Suppressor macrophage treated with lipopolysaccharide for 4 hours (primary cell): ENCODE measurements around the gene HOATZ.

ENCODE experiments used
- DNase-seq: peaks from one replicate; pipeline ENCODE4 v3.0.0-alpha.2; 2020

Gene HOATZ

DNA sequence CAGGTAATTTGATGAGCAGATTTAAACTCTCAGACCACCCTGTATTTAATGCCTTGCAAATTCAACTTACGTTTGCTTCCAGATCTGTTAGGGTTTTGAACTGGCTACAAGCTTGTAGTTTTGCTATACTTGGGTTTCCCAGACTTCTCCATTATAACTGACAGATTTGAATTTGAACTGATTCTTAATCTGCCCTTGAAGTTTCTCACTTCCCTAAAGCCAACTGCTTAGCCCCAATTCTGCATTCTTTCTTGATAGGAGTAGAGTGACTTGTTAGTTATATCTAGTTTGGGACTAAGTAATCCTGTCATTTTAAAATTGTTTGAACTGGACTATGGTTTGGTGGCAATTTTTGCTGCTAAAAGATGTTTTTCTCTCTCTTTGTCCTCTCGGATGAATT is 35.7 kb downstream of the HOATZ start:
- DNase-seq = no peak

DNA sequence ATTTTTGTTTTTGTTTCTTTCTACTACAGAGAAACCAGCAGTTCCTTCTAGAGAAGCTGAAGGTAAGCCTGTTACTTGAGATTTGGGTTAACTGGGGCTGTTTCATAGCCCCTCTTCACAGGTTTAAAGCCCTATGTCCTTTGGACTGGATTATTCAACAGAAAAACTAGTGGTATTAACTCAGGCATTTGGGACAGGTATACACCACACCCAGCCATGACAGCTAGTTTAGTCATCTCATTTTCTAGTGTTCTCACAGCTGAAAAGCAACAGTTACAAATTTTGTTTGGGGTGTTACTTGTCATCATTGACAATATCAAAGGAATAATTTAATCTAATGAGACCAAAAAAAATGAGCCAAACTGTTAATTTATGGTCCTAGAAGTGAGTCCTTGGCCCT is 40.0 kb downstream of the HOATZ start:
- DNase-seq = no peak

DNA sequence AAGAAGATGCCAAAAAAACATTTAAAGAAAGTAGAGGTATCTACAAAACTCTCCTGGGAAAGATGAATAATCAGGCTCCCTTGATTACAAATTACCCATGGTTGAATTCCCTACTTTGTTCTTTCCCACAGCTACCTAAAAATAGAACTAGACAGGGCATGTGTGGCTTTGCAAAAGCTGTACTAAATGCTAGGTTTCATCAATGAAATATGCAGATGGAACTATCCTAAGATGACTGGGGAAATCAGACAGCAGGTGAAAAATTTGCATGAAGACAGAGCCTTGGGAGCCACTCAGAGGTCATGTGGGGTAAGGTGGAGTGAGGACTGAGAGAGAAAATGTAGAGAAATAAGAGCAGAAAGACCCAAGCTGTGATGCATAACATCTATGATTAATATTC is 40.7 kb downstream of the HOATZ start:
- no peak for DNase-seq

DNA sequence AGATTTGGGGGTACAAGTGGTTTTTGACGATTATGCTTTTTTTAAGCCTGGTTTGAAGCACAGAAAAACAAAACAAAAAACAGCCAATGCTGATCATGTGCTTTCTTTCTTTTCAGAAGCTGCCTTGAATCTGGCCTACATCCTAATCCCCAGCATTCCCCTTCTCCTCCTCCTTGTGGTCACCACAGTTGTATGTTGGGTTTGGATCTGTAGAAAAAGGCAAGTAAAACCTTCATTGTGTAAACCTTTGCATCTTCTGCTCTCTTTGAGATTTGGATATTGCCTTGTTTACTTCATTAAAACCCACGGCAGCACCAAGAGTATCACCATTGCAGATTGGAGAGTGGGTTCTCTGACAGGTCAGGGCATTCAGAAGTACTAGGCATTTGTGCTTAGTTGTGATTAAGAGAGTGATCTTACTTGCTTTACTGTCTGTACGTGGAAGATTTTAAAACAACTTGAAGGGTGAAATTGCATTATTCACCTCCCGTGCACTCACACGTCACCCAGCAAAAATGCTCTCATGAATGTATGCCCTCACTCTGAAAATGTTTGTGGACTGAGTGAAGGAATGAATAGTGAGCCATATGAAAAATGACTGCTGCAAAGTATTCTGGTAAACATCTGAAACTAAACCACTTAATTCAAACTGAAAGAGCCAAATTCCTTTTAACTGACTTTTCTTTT is 43.0 kb downstream of the HOATZ start:
- DNase-seq = no peak

DNA sequence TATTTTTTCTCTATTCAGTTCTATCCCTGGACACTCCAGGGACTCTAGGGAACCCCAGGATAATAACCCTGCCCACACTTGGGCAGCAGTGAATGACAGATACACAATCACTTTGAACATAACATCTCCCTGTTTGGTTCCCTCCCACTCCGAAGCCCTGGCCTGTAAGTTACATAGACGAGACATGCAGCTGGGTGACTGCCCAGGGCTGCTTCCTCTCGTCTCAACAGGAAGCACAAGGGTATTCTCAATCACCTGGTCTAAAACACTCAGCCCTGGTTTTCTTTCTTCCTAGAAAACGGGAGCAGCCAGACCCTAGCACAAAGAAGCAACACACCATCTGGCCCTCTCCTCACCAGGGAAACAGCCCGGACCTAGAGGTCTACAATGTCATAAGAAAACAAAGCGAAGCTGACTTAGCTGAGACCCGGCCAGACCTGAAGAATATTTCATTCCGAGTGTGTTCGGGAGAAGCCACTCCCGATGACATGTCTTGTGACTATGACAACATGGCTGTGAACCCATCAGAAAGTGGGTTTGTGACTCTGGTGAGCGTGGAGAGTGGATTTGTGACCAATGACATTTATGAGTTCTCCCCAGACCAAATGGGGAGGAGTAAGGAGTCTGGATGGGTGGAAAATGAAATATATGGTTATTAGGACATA is 45.4 kb downstream of the HOATZ start:
- no peak for DNase-seq

DNA sequence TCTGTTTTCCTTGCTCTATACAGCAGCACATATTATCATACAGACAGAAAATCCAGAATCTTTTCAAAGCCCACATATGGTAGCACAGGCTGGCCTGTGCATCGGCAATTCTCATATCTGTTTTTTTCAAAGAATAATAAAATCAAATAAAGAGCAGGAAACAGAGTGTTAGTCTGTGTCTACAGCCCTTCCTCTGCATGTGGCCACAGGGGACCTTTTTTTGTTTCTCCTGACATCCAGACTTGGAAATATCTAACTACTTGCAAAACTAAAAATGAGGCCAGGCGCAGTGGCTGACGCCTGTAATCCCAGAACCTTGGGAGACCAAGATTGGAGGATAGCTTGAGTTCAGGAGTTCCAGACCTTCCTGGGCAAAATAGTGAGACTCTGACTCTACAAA is 46.2 kb downstream of the HOATZ start:
- no peak for DNase-seq

DNA sequence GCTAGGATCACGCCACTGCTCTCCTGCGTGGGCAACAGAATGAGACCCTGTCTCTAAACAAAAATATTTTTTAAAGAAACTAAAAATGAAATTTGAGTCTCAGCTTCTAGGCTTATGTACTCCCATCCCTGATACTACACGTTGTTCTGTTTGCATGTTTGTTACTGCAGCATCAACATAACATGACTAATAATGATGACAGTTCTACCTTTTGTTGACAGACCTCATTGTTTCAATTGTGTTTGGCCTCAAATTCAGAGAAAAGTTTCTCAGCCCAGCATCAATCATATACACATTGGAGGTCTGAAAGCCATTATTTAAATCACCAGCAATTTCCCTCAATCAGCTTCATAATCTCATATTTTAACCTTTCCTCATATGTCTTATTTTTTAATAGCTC is 46.7 kb downstream of the HOATZ start:
- DNase-seq = no peak

DNA sequence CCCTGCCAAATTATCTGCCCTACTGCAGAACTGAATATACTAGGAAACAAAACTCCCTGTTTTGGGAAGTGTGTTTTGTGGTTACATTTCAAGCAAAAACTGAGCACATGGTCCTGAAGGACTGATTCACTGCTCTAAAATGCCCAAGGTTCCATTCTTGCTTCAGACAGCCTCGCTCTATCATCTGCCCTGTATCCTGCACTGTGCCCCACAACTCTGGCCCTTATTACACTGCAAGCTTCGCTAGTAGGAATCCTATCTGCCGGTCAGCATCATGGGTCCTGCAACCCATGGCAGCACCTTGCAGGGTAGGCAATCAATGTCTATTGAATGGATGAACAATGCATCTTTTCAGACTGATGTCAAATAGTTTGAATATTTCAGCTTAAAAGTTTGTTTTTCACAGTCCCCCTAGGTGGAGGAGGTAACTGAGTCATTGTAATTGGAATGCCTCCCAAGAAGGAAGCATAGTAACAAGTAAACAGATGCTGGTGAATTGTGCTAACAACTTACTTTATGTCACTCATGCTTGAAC is 47.3 kb downstream of the HOATZ start:
- DNase-seq = peak; percentile 17

DNA sequence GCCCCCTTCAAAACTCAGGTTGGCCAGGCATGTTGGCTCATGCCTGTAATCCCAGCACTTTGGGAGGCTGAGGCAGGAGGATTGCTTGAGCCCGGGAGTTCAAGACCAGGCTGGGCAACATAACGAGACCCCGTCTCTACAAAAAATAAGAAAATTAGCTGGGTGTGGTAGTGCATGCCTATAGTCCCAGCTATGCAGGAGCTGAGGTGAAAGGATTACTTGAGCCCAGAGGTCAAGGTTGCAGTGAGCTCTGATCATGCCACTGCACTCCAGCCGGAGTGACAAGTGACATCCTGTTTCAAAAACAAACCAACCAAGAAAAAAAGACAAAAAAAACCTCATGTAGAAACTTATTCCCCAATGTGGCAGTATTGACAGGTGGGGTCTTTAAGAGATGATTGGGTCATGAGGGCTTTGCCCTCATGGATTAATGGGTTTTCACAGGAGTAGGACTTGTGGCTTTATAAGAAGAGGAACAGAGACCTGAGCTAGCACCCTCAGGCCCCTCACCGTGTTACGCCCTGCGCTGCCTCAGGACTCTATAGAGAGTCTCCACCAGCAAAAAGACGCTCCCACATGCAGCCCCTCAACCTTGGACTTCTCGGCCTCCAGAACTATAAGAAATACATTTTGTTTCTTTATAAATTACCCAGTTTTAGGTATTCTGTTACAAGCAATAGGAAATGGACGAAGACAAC is 48.3 kb downstream of the HOATZ start:
- DNase-seq = no peak

DNA sequence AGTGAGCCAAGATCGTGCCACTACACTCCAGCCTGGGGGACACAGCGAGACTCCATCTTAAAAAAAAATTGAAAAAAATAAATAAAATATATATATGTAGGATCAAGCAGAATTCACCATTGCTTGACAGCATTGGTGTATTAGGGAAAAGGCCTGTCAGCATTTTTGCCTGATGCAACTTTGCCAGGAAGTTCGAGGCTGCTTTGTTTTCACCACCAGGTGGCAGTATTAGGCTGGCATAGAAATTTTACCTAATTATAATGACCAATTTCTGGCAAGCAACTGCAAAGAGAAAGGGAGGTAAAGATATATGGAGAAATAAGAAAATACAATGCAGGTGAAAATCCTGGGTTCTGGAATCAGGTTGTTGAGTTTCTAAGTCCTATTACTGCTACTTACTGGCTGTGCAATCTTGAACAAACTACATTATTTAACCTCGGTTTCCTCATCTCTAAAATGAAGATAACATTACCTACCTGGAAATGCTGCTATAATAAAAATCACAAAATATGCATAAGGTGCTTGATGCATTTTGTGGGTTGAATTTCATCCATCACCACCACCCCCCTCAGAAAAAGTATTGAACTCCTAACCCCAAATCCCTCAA is 50.6 kb downstream of the HOATZ start:
- DNase-seq = peak; percentile 88

DNA sequence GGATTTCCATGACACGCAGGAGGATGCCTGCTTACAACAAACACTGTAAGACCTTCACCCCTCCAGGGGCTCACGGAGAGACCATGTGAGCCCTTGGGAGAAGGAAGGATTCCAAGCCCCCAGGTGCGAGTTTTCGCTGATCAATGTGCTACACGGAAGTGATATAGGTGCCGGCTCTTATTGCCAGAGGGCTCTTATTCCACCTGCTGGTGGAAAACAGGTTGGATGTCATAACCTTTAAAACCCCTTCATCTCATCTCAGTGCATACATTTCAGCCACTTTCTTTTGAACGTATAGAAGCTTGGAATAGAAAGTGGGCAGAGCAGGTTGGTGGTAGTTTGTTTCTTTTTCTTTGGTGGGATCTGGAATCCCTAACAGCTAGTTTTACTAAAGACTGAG is 51.7 kb downstream of the HOATZ start:
- DNase-seq = no peak

DNA sequence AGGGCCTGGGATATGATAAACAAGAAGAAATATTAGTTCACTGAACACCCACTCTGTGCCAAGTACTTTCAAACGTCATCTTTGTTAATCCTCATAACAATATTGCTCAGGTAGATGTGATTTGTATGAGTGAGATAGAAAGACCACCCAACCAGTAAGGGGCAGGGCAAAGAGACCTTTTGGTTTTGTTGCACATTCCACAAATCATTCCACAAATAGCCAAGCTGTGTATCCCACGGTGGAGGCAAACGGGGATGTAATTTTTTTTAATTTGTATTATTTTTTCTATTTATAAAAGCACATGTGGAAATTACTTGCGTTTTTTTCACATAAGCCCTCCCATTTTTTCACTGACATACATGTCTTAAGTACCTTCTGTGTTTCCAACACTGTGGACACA is 54.9 kb downstream of the HOATZ start:
- no peak for DNase-seq

DNA sequence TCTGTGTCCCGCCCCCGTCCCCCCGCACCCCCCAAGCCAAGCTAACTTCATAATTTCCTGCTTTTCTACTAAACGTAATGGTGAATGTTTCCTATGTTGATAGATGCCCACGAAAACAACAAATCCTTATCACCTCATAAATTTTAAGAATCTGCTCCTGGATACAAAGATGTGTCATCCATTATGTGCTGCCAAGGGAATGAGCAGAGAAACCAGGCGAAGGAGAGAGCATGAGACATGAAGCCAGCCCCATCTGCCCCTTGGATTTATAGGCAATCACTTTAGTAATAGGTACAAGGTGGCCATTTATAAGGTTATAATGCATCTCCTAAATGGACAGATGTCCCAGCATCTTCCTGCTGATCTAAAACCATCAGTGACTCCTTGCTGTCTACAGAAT is 56.2 kb downstream of the HOATZ start:
- DNase-seq = no peak

DNA sequence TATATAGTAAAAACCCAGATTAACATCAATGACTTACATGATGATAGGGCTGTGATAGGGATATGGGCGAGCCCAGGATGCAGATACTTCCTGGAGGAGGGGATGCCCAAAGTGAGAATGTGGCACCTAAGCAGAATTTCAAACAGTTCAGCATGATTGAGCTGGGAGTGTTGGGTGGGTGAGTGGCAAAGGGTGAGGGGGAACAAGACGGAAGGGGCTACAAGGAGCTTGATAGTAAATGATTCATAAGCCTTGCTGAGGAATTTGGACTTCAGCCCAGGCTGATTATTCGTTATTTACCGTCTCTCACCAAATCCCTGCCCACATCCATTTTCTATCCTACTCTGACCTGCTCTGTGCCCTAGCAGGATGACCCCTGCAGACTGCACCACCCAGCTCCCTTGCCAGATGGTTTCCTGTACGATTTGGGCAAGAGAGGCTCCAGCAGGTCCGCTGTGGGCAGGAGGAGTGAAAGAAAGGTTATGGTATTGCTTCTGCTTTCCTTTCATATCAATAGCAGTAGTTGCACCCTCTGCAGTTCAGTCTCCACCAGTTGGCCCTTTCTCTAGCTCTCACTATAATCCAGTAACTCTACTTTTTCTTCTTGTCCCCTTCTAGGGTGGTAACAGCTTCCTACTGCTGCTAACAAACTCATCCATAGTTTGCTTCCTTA is 57.4 kb downstream of the HOATZ start:
- no peak for DNase-seq

DNA sequence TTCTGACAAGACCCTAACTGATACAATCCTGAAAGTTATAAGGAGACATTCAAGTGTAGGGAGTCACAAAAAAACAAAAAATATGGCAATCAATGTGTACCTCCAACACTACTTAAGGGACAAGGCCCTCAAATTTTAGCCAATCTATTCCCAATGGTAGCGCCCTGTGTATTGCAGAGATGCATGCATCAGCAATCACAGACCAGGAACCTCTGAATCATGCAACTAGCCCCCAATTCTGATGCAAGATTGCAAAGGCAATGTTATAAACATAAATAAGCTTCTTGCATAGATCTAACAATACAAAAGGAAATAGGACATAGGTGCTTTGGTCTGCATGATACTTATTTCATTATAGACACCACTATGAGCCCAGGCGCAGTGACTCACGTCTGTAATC is 58.0 kb downstream of the HOATZ start:
- DNase-seq = no peak

DNA sequence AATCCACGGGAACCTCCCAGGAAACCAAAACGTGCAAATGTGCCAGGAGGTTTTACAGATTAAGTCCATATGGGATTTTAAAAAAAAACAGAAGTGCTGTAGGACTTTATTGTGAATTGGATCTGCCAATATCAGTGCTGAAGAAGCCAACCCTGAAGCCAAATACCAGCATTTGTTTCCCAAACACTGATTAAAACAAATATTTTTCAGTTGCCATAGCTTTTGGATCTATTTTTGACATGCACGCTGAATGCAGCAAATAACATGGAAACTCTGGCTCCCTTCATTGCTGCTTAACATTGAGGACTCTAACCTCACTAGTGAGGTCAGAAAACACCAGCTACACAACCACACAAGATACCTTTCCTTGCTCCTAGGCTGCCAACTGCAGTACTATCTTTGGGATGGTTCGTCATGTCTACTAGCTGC is 59.3 kb downstream of the HOATZ start:
- no peak for DNase-seq

DNA sequence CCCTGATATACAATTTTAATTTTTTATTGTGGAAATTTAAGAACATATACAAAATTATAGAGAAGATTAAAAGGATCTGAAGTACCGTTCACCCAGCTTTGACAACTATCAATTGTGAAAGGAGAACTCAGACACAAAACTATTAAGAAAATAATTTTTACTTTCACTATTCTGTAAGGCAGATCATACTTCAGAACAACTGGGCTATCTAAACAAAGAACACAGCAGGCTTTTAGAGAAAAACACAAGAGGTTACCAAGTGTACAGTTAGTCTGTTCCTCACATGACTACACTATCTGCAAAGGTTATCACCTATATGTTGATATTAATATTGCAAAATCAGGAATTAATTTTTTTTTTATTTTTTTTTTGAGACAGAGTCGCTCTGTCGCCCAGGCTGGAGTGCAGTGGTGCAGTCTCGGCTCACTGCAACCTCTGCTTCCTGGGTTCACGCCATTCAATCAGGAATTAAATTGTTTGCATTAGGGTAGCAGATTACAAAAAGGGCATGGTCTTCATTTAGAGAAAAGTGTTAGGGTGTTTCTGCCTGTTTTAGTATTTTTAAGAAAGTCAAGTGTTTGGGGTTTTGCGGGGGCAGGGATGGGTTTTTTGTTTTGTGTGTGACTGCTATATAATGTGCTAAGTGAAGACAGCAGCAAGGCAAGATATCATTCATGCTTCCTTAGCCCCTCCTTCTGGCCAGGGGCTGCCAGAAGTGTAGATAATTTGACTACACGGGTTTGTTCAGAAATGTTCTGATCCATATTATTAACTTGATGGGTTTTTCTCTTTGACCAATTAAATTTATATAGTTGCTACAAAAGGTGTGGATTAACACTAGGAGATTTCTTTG is 60.0 kb downstream of the HOATZ start:
- DNase-seq = no peak

DNA sequence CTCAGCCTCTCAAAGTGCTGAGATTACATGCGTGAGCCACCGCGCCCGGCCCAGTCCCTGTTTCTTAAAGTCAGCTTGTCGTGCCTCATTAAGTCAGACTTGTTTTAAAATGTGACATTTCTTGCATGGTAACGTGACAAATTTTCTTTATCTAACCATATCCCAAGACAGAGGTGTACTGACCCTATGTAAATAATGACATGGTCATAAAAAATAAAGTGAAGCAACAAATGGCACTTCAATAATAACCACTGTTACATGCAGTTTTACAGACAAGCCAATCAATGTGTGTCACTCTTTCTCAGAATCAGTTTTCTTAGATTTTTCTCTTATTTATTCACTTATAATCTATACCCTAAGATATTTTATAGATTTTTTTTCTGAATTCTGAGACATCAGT is 61.2 kb downstream of the HOATZ start:
- no peak for DNase-seq

DNA sequence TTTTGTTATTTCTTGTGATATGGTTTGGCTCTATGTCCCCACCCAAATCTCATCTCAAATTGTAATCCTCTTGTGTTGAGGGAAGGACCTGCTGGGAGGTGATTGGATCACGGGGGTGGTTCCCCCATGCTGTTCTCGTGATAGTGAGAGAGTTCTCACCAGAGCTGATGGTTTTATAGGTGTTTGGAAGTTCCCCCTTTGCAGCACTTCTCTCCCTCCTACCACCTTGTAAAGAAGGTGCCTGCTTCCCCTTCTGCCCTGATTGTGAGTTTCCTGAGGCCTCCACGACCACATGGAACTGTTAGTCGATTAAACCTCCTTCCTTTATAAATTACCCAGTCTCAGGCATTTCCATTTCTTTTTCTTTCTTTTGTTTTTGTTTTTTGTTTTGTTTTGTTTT is 63.2 kb downstream of the HOATZ start:
- DNase-seq = no peak

DNA sequence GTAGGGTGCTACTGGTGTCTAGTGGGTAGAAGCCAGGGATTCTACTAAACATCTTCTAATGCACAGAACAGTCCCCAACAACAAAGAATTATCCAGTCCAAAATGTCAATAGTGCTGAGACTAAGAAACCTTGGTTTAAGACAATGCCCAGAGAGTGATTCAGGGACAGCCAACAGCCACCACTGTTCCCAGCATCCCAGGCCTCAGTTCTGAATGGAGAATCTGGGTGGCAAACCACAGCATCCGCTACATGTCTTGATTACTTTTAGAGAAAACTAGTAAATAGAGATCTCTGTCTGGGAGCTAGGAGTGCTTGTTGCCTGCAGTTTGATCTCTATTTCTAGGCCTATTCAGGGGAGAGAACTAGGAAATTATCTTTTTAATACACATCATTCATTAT is 66.8 kb downstream of the HOATZ start:
- no peak for DNase-seq

DNA sequence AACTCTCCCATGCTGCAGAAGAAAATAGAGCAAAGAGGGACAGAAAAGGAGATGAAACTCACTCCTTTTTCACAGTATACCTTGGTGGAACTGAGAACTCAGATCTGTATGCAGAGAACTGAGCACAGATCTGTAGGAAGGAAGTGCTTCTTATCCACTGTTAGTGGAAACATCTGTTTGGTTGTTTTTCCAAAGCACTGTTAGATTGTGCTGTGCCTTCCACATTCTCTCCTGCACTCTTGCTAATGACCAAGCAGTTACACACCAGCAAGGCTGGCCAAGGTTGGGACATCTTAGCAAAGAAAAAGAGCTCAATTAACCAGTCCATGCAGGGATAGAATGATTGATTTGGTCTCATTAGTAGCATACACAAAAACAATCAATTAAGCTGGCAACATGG is 67.6 kb downstream of the HOATZ start:
- DNase-seq = no peak

DNA sequence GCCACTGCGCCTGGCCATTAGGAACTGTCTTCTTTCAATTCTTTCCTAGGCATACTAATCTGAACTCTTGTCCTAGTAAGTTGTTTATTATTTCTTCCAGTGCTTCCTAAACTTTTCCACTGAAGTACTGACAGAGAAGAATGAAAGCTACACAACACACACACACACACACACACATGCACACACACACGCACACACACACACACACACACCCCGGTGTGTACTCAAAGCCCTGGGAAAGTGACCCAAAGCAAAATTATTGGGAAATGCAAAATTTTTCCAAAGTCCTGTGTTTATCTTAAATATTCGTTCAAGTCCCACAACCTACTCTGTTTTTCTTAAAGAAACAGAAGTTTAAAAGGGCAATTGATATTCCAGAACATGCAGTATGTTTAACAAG is 68.3 kb downstream of the HOATZ start:
- DNase-seq = no peak
